Measurements from ENCODE around the gene IL25.
"Not testable (repeated sequence)": the region's sequence is repeated elsewhere in the genome, so short reads cannot be mapped to it uniquely, and the experiment has no call there.

Gene IL25

GRCh38 chr14:23376482-23377197 lies 4.0 kb downstream of the IL25 start, which contains the start of gene CMTM5:
Gene CMTM5, plus strand, starts transcription at chr14:23377046. Its CDS starts 206 bp downstream, at chr14:23377252.
- DNase-seq: no peak

- no peak for DNase-seq
Measured at GRCh38 chr14:23377198-23377550, 4.6 kb downstream of the IL25 start.

GRCh38 chr14:23377573-23378563 lies 5.3 kb downstream of the IL25 start:
- DNase-seq: no peak

GRCh38 chr14:23378612-23379220 lies 6.1 kb downstream of the IL25 start:
- DNase-seq: no peak

- DNase-seq: no peak
Measured at GRCh38 chr14:23379366-23380196, 7.0 kb downstream of the IL25 start.

- no peak for DNase-seq
Measured at GRCh38 chr14:23380197-23380914, 7.7 kb downstream of the IL25 start.

- no peak for DNase-seq
Measured at GRCh38 chr14:23380976-23381375, 8.4 kb downstream of the IL25 start.

GRCh38 chr14:23381871-23382270 lies 9.3 kb downstream of the IL25 start:
- no peak for DNase-seq

- no peak for DNase-seq
Measured at GRCh38 chr14:23382276-23382675, 9.7 kb downstream of the IL25 start.

- DNase-seq: no peak
Measured at GRCh38 chr14:23382731-23383440, 10.3 kb downstream of the IL25 start.

- no peak for DNase-seq
Measured at GRCh38 chr14:23384364-23385080, 11.9 kb downstream of the IL25 start.

- no peak for DNase-seq
Measured at GRCh38 chr14:23385244-23385641, 12.6 kb downstream of the IL25 start.

GRCh38 chr14:23385642-23386265 lies 13.1 kb downstream of the IL25 start:
- no peak for DNase-seq

- not testable (repeated sequence) for DNase-seq
Measured at GRCh38 chr14:23386266-23386657, 13.7 kb downstream of the IL25 start.

- no peak for DNase-seq
Measured at GRCh38 chr14:23386999-23387398, 14.4 kb downstream of the IL25 start.

- DNase-seq: no peak
Measured at GRCh38 chr14:23387916-23388882, 15.6 kb downstream of the IL25 start.

GRCh38 chr14:23388996-23389395 lies 16.4 kb downstream of the IL25 start:
- DNase-seq: no peak

GRCh38 chr14:23389396-23389795 lies 16.8 kb downstream of the IL25 start:
- DNase-seq: no peak

GRCh38 chr14:23389871-23390270 lies 17.3 kb downstream of the IL25 start:
- not testable (repeated sequence) for DNase-seq

All from NCI-H187 treated with DMSO at 0.1 percent for 48 hours (cell line).